IPS DF 6.9 (cell line): ENCODE results near the gene EEF1AKMT1.
"Not testable (repeated sequence)": the region's sequence is repeated elsewhere in the genome, so short reads cannot be mapped to it uniquely, and the experiment has no call there.

ENCODE experiments used
- DNase-seq: peaks from one replicate; pipeline ENCODE4 v3.0.0-alpha.2; 2013; ENCODE audit warnings: low read depth, low spot score
- H3K27ac ChIP-seq: one replicate; pipeline ENCODE4 v1.5.1; 2013; ENCODE audit warnings: low read length, control low read depth
- H3K27me3 ChIP-seq: 2 replicates; pipeline ENCODE4 v1.6.1; 2013; ENCODE audit warnings: mild to moderate bottlenecking, low read length; ENCODE audit not compliant: control insufficient read depth, insufficient read depth
- H3K36me3 ChIP-seq: 2 replicates; pipeline ENCODE4 v1.6.1; 2013; ENCODE audit warnings: low read length; ENCODE audit not compliant: control insufficient read depth, insufficient read depth
- H3K4me1 ChIP-seq: 2 replicates; pipeline ENCODE4 v1.6.1; 2013; ENCODE audit warnings: low read length; ENCODE audit not compliant: control insufficient read depth, insufficient read depth
- H3K4me3 ChIP-seq: 2 replicates; pipeline ENCODE4 v1.5.1; 2013; ENCODE audit warnings: mild to moderate bottlenecking, low read length
- H3K9me3 ChIP-seq: 2 replicates; pipeline ENCODE4 v1.6.1; 2013; ENCODE audit warnings: low read length, inconsistent platforms; ENCODE audit not compliant: control insufficient read depth, insufficient read depth
- WGBS: extraction: QIAGEN DNeasy Blood & Tissue Kit; methylation state at CpG from one replicate; pipeline ENCODE4 v1.1.7; 2013; ENCODE audit warnings: mixed read lengths, missing lambda C conversion rate; ENCODE audit not compliant: insufficient read length, insufficient coverage; 5-methylcytosine and 5-hydroxymethylcytosine counted together

EEF1AKMT1 gene

DNA sequence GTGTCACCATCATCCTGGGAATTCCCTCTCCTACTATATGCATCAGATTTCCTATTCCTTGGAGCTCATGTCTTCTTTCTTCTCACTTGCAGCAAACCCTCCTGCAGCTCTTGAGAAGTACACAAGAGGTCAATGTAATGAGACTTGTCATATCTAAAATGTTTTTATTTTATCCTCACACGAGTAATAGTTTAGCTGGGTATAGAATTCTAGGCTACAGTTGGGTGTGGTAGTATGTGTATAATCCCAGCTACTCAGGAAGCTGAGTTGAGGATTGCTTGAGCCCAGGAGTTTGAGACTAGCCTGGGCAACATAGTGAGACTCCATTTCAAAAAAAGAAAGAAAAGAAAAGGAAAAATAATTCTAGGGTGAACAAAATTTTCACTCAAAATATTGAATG lies 24.4 kb downstream of the EEF1AKMT1 start:
- no peaks in the 10 kb centered on the region for H3K4me1 ChIP-seq
- no CpG with 5 or more reads among the region's 1 CpG for WGBS
- no peaks in the 10 kb centered on the region for H3K27me3 ChIP-seq
- H3K9me3 ChIP-seq = no peaks in the 10 kb centered on the region
- no peak overlapping the region for H3K27ac ChIP-seq
- no peak overlapping the region for H3K4me3 ChIP-seq
- no peaks in the 10 kb centered on the region for H3K36me3 ChIP-seq
- no peak for DNase-seq

DNA sequence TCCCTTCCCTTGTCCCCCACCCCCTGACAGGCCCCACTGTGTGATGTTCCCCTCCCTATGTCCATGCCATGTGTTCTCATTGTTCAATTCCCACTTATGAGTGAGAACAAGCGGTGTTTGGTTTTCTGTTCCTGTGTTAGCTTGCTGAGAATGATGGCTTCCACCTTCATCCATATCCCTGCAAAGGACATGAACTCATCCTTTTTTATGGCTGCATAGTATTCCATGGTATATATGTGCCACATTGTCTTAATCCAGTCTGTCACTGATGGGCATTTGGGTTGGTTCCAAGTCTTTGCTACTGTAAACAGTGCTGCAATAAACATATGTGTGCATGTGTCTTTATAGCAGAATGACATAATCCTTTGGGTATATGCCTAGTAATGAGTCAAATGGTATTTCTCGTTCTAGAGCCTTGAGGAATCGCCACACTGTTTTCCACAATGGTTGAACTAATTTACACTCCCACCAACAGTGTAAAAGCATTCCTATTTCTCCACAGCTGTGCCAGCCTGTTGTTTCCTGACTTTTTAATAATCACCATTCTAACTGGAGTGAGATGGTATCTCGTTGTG lies 29.8 kb downstream of the EEF1AKMT1 start:
- not testable (repeated sequence) for H3K36me3 ChIP-seq, H3K4me1 ChIP-seq, H3K27ac ChIP-seq, H3K27me3 ChIP-seq, DNase-seq, H3K9me3 ChIP-seq, H3K4me3 ChIP-seq
- no CpG with 5 or more reads among the region's 4 CpGs for WGBS

DNA sequence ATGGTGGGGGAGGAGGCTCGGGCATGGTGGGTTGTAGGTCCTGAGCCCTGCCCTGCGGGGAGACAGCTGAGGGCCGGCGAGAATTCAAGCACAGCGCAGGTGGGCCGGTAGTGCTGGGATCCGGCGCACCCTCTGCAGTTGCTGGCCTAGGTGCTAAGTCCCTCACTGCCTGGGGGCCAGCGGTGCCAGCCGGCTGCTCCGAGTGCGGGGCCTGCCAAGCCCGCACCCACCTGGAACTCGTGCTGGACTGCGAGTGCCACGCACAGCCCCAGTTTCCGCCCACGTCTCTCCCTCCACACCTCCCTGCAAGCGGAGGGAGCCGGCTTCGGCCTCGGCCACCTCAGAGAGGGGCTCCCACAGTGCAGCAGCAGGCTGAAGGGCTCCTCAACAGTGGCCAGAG lies 33.7 kb downstream of the EEF1AKMT1 start:
- WGBS = no CpG with 5 or more reads among the region's 22 CpGs
- Histone ChIP-seq H3K27ac (no peak overlapping the region), H3K27me3 (no peaks in the 10 kb centered on the region), H3K9me3 (peaks cover 2% of the 10 kb centered on the region; the same call in 1 of the 2 replicates), H3K4me3 (no peak overlapping the region), H3K36me3 (no peaks in the 10 kb centered on the region), H3K4me1 (no peaks in the 10 kb centered on the region; the same call in 1 of the 2 replicates)
- no peak for DNase-seq

DNA sequence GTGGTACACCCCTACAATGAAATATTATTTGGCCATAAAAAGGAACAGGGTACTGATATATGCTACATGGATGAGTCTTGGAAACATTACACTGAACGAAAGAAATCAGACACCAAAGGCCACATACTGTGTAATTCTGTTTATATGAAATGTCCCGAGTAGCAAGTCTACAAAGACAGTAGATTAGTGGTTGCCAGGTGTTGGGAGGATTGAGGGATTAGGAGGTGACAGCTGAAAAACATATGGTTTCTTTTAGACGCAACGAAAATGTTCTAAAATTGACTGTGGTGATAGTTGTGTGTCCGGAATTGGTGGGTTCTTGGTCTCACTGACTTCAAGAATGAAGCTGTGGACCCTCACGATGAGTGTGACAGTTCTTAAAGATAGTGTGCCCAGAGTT lies 35.1 kb downstream of the EEF1AKMT1 start:
- Histone ChIP-seq H3K4me3 (no peak overlapping the region), H3K9me3 (peaks cover 2% of the 10 kb centered on the region; the same call in 1 of the 2 replicates), H3K27ac (no peak overlapping the region), H3K27me3 (no peaks in the 10 kb centered on the region), H3K4me1 (no peaks in the 10 kb centered on the region; the same call in 1 of the 2 replicates), H3K36me3 (no peaks in the 10 kb centered on the region)
- no CpG with 5 or more reads among the region's 6 CpGs for WGBS
- no peak for DNase-seq

DNA sequence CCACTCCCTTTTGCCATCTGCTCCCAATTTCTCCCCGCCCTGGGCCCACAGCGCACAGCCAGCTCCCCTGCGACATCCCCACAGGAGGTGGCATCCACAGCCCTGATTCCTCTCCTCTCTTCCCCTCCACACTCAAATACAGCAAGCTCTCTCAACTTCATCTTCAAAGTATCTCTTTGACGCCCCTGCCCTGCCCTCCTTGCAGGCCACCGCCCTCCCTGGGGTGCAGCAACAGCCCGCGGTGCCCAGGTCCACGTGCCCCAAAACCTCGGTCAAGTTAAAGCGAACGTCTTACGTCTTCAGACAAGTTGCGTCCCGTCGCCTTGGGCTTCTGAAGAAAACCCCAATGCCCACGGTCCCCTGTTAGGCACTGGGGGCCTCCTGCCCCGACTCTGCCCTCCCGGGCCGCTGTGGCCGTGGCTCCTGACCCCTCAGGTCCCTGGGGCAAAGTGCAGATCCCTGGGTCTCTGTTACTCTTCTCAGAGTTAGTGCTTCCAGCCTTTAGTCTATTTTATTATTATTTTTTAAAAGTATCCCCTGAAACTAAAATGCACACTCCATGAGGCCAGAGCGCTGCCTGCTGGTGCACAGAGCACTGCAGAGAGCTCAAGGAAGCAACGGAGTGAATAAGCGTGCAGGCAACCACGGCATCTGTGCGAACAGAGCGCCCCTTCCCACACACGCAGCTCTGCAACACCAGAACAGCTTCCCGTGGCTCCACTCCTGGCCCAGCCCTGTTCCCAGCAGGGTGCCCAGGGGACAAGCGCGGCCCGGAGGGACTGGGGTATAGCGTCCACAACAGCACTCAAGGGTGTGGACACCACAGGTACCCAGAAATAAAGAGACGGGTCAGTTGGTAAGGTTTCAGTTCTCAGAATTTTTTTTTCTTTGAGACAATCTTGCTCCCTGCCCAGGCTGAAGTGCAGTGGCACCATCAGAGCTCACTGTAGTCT lies 43.9 kb downstream of the EEF1AKMT1 start:
- Histone ChIP-seq H3K4me1 (no peaks in the 10 kb centered on the region), H3K27me3 (no peaks in the 10 kb centered on the region), H3K9me3 (no peaks in the 10 kb centered on the region), H3K27ac (no peak overlapping the region), H3K4me3 (no peak overlapping the region), H3K36me3 (no peaks in the 10 kb centered on the region)
- no peak for DNase-seq
- no CpG with 5 or more reads among the region's 33 CpGs for WGBS

DNA sequence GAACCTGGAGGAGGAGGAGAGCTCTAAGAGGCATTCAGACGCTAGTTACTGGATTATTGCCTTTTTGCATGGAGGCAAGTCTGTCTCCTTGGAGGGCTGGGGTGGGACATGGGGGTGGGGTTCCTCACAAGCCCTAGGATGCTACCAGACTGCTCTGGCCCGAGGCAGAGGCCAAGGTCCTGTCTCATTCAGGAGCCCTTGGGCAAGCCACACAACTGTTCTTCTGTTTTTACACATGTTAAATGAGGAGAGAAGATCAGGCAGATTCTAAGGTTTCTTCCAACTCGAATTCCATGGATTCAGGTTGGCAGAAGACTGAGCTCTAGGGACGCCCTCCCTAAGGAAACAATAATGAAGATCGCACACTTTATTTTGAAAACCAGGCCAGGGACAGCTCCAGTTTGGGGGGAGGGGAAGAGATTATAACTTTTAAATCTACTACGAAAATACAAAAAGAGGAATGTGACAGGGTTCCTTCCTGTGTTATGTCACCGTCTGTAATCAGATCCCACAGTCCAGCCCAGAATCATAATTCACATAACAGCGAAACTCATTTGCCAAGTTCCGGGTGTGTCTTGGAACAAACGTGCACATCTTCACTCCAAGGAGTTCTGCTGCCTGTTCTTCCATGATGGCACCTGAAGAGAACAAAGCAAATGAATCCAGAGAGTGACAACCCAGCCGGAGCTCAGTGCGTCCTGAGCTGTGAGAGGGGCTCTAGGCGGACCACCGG lies 45.0 kb downstream of the EEF1AKMT1 start:
- no CpG with 5 or more reads among the region's 14 CpGs for WGBS
- no peak overlapping the region for H3K4me3 ChIP-seq
- no peaks in the 10 kb centered on the region for H3K27me3 ChIP-seq
- no peaks in the 10 kb centered on the region for H3K4me1 ChIP-seq
- no peak overlapping the region for H3K27ac ChIP-seq
- H3K36me3 ChIP-seq = no peaks in the 10 kb centered on the region
- no peak for DNase-seq
- no peaks in the 10 kb centered on the region for H3K9me3 ChIP-seq

DNA sequence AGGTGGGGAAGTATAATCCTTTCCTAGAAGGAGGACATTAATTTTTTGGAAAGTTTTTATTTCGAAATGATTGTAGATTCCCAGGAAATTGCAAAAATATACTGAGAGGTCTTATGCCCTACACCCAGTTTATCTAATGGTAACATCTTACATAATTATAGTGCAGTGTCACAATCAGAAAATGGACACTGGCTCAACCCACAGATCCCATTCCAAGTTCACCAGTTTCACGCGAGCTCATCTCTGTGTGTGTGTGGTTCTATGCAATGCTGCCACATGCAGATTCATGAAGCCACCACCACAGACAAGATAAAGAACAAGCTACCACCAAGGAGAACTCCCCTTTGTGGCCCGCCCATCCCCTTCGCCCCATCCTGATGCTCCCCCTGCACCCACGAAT lies 45.9 kb downstream of the EEF1AKMT1 start:
- Histone ChIP-seq H3K27me3 (no peaks in the 10 kb centered on the region), H3K9me3 (no peaks in the 10 kb centered on the region), H3K4me1 (no peaks in the 10 kb centered on the region), H3K27ac (no peak overlapping the region), H3K4me3 (no peak overlapping the region), H3K36me3 (no peaks in the 10 kb centered on the region)
- no peak for DNase-seq
- no CpG with 5 or more reads among the region's 6 CpGs for WGBS

DNA sequence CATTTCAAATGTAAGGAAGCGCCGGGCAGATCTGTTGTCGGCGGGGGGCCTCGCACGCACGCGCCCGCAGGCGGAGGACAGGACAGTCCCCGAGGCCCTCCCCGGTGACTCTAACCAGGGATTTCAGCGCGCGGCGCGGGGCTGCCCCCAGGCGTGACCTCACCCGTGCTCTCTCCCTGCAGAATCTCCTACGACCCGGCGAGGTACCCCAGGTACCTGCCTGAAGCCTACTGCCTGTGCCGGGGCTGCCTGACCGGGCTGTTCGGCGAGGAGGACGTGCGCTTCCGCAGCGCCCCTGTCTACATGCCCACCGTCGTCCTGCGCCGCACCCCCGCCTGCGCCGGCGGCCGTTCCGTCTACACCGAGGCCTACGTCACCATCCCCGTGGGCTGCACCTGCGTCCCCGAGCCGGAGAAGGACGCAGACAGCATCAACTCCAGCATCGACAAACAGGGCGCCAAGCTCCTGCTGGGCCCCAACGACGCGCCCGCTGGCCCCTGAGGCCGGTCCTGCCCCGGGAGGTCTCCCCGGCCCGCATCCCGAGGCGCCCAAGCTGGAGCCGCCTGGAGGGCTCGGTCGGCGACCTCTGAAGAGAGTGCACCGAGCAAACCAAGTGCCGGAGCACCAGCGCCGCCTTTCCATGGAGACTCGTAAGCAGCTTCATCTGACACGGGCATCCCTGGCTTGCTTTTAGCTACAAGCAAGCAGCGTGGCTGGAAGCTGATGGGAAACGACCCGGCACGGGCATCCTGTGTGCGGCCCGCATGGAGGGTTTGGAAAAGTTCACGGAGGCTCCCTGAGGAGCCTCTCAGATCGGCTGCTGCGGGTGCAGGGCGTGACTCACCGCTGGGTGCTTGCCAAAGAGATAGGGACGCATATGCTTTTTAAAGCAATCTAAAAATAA lies 52.1 kb downstream of the EEF1AKMT1 start:
- WGBS = no CpG with 5 or more reads among the region's 81 CpGs
- no peaks in the 10 kb centered on the region for H3K4me1 ChIP-seq

DNA sequence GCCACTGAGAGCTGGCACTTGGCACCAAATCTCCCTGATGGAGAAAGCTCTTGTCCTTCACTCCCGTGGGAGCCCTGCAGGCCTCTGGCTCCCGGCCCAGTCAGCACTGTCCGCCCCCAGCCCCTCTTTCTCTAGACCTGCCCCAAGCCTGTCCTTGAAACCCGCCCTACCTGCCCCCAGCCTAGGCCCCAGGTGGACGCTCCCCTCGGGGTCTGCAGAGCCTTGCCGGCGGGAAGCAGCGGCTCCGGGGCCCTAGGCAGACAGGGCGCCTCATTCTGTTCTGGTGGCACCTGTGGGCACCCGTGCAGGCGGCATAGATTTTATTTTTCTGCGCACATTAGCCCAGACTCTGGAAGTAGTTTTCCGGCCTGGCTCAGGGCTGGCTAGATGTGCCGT lies 52.7 kb downstream of the EEF1AKMT1 start:
- no peak overlapping the region for H3K4me3 ChIP-seq
- peaks cover 3% of the 10 kb centered on the region; the same call in 1 of the 2 replicates for H3K27me3 ChIP-seq
- no peaks in the 10 kb centered on the region for H3K4me1 ChIP-seq
- H3K9me3 ChIP-seq = no peaks in the 10 kb centered on the region
- WGBS = no CpG with 5 or more reads among the region's 16 CpGs
- DNase-seq = no peak
- no peak overlapping the region for H3K27ac ChIP-seq
- H3K36me3 ChIP-seq = no peaks in the 10 kb centered on the region; the same call in 1 of the 2 replicates

More for the DNA sequence above, 52.1 kb downstream of the EEF1AKMT1 start:
- Histone ChIP-seq H3K27me3 (peaks cover 3% of the 10 kb centered on the region; the same call in 1 of the 2 replicates), H3K4me3 (peak overlapping the region; percentile 27; the same call in 1 of the 2 replicates), H3K36me3 (no peaks in the 10 kb centered on the region; the same call in 1 of the 2 replicates), H3K9me3 (no peaks in the 10 kb centered on the region), H3K27ac (no peak overlapping the region)
- DNase-seq = no peak
